ENCODE measurements around the gene MATN4.
"Not testable (repeated sequence)": the region's sequence is repeated elsewhere in the genome, so short reads cannot be mapped to it uniquely, and the experiment has no call there.

The MATN4 gene, protein sequence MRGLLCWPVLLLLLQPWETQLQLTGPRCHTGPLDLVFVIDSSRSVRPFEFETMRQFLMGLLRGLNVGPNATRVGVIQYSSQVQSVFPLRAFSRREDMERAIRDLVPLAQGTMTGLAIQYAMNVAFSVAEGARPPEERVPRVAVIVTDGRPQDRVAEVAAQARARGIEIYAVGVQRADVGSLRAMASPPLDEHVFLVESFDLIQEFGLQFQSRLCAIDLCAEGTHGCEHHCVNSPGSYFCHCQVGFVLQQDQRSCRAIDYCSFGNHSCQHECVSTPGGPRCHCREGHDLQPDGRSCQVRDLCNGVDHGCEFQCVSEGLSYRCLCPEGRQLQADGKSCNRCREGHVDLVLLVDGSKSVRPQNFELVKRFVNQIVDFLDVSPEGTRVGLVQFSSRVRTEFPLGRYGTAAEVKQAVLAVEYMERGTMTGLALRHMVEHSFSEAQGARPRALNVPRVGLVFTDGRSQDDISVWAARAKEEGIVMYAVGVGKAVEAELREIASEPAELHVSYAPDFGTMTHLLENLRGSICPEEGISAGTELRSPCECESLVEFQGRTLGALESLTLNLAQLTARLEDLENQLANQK
- 0 to 0.35 reads per million in 2 experiments for total RNA-seq

- DNase-seq (ENCODE audit: low read depth): no peak
These were observed at the start of gene MATN4 for GRCh38 chr20:45308117-45308778. TSS of gene MATN4 (minus strand) at chr20:45308299. CDS start at chr20:45305582, 2,717 bp downstream.

DNA sequence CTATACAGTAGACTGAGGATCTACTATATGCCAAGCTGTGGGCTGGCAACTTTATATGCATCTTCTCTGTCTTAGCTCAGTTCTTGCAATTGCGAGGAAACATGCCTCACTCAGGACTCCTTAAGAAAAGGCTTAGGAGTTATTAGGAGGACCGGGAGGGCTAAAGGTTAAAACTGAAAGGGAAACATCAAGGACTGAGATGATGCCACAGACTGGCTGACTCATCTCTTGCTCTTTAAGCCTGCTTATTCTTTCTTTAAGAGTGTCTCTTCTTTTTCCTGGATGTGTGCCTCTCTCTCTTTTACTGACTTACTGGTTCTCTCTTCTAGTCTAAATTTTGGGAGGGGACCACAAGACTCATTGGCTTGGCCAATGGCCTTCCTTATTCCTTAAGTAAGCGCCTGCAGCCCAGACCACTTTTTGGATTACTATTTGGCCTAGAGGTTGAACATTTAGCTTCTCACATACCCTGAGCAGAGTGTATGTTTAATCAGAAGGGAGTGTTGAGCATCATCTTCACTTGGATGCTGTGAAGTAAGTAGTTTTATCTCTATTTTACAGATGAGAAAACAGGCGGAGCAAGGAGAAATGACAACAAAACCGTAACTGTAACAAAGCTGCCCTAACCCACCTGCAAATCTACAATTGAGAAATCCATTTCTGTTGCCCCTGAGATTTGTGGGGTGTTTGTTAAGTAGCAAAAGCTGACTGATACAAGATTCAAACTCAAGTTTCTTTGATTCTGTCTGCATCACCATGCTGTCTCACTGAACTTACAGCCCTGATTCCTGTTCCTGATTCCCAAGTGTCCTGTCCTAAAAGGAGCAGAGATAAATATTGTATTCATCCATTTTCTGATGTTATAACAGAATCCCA lies 47.3 kb upstream of the MATN4 start:
- no peak for DNase-seq (ENCODE audit: low read depth)

DNA sequence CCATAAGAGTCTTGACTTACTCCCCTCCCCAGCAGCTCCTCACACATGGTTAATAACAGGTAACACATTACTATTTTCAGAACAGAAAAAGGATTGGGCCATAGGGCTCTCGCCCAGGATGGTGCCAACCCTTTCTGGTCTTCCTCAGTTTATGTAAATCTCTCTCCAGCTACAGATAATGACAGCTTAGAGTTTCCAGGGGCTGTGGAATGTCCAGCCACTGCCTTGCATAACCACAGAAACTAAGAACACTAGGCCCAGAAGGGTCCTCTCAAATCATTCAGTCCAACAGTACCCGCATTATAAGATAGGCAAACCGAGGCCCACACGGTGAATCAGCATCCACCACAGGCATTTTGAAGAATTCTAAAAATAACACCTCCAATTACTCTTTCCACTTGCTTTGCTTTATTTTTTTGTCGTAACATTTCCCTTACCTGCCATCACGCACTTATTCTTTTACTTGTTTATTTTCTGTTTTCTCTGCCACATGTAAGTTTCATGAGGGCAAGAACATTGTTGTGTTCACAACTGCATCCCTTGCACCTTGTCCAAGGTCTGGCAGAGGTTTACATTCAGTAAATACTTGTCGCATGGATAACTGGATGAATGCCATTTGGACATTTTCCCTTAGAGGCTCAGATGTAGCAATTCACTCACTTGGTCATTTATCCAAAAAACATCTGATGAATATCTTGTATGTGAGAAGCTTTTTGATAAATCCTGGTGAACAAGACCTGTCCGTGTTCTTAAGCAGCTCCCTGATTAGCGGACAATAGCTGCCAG lies 46.5 kb upstream of the MATN4 start:
- no peak for DNase-seq (ENCODE audit: low read depth)

- DNase-seq (ENCODE audit: low read depth): no peak
These were observed 45.6 kb upstream of the MATN4 start for GRCh38 chr20:45353746-45354145.

GRCh38 chr20:45352729-45353128 lies 44.6 kb upstream of the MATN4 start:
- DNase-seq (ENCODE audit: low read depth): no peak

DNA sequence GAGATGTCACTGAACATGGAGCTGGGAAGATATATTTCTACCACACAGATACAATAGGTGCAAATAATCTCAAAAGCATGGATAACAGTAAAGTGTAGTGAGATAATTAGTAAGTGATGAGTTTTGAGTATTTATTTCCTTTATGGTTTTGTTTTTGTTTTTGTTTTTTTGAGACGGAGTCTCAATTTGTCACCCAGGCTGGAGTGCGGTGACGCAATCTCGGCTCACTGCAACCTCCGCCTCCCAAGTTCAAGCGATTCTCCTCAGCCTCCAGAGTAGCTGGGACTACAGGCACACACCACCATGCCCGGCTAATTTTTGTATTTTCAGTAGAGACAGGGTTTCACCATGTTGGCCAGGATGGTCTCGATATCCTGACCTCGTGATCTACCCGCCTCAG lies 42.7 kb upstream of the MATN4 start:
- not testable (repeated sequence) for DNase-seq (ENCODE audit: low read depth)

DNA sequence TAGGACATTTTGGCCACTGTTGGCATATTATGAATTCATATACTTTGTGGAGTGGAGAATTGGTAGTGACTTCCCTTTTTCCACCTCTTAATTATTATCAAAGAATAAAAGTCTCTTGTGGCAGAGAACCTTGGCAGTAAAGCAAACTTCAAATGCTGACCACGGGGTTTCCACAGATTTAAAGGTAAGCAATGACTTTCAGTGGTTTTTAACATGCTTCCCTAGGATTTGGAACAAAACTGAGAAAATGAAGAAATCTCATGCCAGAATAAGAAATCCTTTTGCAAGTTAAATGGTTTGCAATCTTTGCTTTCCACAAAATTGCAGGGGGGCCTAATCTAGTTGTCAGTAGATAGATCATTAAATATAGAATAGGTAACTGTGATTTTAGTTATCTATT lies 42.1 kb upstream of the MATN4 start:
- no peak for DNase-seq (ENCODE audit: low read depth)

DNA sequence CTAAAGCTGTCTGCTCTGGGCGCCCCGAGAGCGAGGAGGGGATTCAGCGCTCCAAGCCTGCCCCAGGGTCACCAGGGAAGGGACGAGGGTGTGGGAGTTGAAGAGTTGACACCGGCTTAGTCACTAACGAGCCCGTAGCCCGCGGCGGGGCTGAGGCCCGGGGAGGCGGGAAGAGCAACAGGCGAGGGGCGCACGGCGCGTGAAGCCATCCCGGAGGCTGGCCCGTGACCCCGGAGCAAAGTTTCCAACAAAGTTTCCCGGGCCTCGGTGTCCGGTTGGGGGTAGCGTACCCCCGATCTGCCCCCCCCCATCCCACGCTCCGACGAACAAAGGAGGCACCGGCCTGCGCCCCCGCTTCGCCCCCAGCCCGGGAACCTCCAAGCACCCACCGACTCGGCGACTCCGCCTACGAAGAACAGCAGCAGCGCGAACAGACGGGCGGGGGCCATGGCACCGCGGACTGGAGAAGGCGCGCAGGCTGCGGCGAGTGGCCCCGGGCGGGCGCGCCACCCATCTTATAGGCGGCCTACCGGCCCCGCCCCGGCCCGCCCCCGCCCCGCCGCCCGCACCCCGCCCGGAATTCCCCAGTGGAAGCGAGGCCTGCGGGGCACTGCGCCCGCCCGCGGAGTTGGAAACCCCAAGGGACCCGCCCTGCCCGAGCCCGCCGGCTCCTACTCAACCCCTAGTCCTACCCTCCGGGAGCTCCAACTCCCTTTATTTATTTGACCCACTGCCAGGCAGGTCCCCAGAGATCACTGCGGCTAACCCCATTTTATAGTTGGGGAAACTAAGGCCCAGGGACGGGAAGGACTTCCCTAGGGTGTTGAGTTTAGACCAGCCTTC lies 40.1 kb upstream of the MATN4 start, which contains the start of gene SDC4:
TSS of gene SDC4 (minus strand) at position 489 of the 843 bp plus-strand sequence. CDS start at position 449, 40 bp downstream.
- peak; percentile 29 for DNase-seq (ENCODE audit: low read depth)

GRCh38 chr20:45347297-45347935 lies 39.3 kb upstream of the MATN4 start:
- DNase-seq (ENCODE audit: low read depth): no peak

DNA sequence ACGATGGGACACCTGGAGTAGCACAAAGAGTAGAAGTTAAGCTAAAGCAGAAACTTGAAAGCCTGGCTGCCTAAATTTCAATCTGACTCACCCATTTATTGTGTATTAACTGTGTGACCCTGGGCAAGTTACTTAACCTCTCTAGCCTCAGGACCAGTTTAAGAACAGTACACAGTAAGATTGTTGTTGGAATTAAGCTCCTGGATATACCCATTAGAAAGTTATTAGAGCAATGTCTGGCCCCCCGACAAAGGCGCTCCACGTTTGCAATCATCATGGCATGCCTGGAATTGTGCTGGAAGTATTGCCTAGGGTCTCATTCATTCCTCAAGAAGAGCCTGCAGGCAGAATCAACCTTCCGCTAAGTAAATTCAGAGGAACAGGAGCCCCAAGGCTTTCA lies 38.8 kb upstream of the MATN4 start:
- no peak for DNase-seq (ENCODE audit: low read depth)

- no peak for DNase-seq (ENCODE audit: low read depth)
These were observed 38.2 kb upstream of the MATN4 start for GRCh38 chr20:45346291-45346718.

DNA sequence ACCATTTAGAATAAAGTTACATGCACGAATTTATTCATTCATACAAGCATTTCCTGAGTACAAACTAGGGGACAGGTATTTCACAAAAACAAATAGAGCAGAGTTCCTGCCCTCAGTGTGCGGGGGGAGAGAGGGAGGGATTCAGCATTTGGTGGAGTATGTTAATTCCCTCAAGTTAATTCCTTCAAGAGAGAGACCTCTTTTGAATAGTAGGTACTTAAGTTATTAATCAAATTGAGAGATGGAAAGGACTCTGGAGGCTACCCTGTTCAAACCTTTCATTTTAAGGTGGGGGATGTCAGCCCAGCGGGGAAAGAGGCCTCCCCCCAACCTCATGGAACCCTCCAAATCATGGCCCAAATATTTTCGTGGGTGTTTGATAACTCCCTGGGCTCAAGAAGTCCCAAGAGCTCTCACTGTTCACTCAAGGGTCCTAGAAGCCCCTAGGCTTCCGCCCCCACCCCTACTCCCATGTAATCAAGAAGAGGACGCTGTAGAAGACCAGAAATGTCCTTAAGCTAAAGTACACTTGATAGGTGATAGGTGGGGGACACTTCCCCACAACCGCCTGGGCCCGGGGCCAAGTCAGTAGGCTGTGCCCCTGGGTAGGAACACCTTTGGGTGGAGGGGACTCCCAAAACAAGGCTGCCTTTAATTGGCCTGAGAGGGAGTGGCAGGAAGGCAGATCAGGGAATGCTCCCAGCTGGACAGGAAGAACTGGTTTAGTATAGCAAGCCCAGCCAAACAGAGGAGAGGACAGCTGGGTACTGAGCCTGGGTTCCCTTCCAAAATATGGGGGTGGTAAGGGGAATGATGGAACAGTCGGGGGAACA lies 37.2 kb upstream of the MATN4 start:
- no peak for DNase-seq (ENCODE audit: low read depth)

GRCh38 chr20:45344168-45344860 lies 36.2 kb upstream of the MATN4 start:
- no peak for DNase-seq (ENCODE audit: low read depth)

- DNase-seq (ENCODE audit: low read depth): no peak
These were observed 35.6 kb upstream of the MATN4 start for GRCh38 chr20:45343532-45344167.

DNA sequence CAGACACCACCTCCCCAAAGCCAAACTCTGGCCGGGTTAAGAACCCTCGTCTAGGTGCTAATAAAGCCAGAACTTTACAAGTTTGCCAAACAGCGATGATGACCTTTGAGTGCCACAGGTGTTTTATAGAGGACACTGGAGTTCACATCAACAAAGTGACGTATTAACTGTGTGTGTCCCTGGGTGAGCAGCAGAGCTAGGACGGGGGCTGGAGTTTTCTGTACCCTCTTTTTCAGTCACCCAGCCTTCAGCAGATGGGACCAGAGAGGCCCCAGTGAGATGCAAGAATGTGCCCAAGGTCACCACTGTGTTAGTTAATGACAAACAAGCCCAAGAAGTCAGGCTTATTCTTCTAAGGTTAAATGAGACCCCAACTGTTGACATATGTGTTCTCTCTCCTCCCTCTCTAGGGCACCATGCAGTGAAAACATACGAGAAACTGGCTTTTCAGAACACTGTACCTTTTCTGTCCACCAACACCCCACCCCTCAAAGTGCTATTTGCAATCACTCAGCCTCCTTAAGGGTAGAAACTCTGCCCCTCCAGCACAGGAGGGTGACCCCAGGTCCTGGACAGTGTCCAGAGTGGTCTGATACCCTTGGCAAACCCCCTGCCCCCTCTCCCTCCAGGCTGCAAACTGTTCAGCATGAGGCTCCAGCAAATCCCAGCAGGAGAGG lies 34.9 kb upstream of the MATN4 start:
- no peak for DNase-seq (ENCODE audit: low read depth)

GRCh38 chr20:45341939-45342854 lies 34.1 kb upstream of the MATN4 start:
- DNase-seq (ENCODE audit: low read depth): no peak

Data from T follicular helper cell (primary cell).